ENCODE results near the gene NCF4.

NCF4 gene

GRCh38 chr22:36835903-36836302 is 24.9 kb upstream of the NCF4 start:
- Histone ChIP-seq H3K4me3 (ENCODE audit: low read depth in 1 of 5, low read length in 5 of 5) (no peak overlapping the region), H3K9ac (ENCODE audit: low read length in 5 of 5) (no peak overlapping the region), H3K27ac (ENCODE audit: low read depth, low read length) (no peak overlapping the region)

GRCh38 chr22:36838119-36839030 is 22.4 kb upstream of the NCF4 start:
- Histone ChIP-seq H3K9me3 (ENCODE audit: control insufficient read depth in 5 of 5, low read length in 5 of 5) (peaks cover 0 to 1% (median 0%) of the 10 kb centered on the region in 5 donors), H3K4me3 (ENCODE audit: low read depth in 1 of 5, low read length in 5 of 5) (no peak overlapping the region), H3K4me1 (ENCODE audit: control insufficient read depth in 5 of 5, insufficient read depth in 5 of 5, low read length in 5 of 5) (peaks cover 0 to 2% (median 0%) of the 10 kb centered on the region in 5 donors), H3K27me3 (ENCODE audit: control insufficient read depth in 5 of 5, insufficient read depth in 4 of 5, low read length in 5 of 5) (peaks cover 5 to 12% (median 10%) of the 10 kb centered on the region in 5 donors), H3K27ac (ENCODE audit: low read depth, low read length) (no peak overlapping the region), H3K9ac (ENCODE audit: low read length in 5 of 5) (no peak overlapping the region), H3K36me3 (ENCODE audit: control insufficient read depth in 5 of 5, insufficient read depth in 5 of 5, low read length in 5 of 5) (no peaks in the 10 kb centered on the region)

More at GRCh38 chr22:36835903-36836302, 24.9 kb upstream of the NCF4 start:
- Histone ChIP-seq H3K4me1 (ENCODE audit: control insufficient read depth in 5 of 5, insufficient read depth in 5 of 5, low read length in 5 of 5) (peaks cover 0 to 2% (median 0%) of the 10 kb centered on the region in 5 donors), H3K27me3 (ENCODE audit: control insufficient read depth in 5 of 5, insufficient read depth in 4 of 5, low read length in 5 of 5) (peaks cover 5 to 14% (median 10%) of the 10 kb centered on the region in 5 donors), H3K9me3 (ENCODE audit: control insufficient read depth in 5 of 5, low read length in 5 of 5) (peaks cover 0 to 4% (median 0%) of the 10 kb centered on the region in 5 donors), H3K36me3 (ENCODE audit: control insufficient read depth in 5 of 5, insufficient read depth in 5 of 5, low read length in 5 of 5) (no peaks in the 10 kb centered on the region)

GRCh38 chr22:36839356-36840073 is 21.3 kb upstream of the NCF4 start:
- no peak overlapping the region for H3K4me3 ChIP-seq (ENCODE audit: low read depth in 1 of 5, low read length in 5 of 5)
- no peak overlapping the region for H3K27ac ChIP-seq (ENCODE audit: low read depth, low read length)
- no peaks in the 10 kb centered on the region for H3K36me3 ChIP-seq (ENCODE audit: control insufficient read depth in 5 of 5, insufficient read depth in 5 of 5, low read length in 5 of 5)
- peaks cover 0 to 2% (median 0%) of the 10 kb centered on the region in 5 donors for H3K4me1 ChIP-seq (ENCODE audit: control insufficient read depth in 5 of 5, insufficient read depth in 5 of 5, low read length in 5 of 5)
- H3K9me3 ChIP-seq (ENCODE audit: control insufficient read depth in 5 of 5, low read length in 5 of 5), result no peaks in the 10 kb centered on the region
- peaks cover 5 to 15% (median 12%) of the 10 kb centered on the region in 5 donors for H3K27me3 ChIP-seq (ENCODE audit: control insufficient read depth in 5 of 5, insufficient read depth in 4 of 5, low read length in 5 of 5)
- H3K9ac ChIP-seq (ENCODE audit: low read length in 5 of 5), result no peak overlapping the region

GRCh38 chr22:36840106-36840505 is 20.7 kb upstream of the NCF4 start:
- Histone ChIP-seq H3K36me3 (ENCODE audit: control insufficient read depth in 5 of 5, insufficient read depth in 5 of 5, low read length in 5 of 5) (no peaks in the 10 kb centered on the region), H3K4me1 (ENCODE audit: control insufficient read depth in 5 of 5, insufficient read depth in 5 of 5, low read length in 5 of 5) (no peaks in the 10 kb centered on the region), H3K9me3 (ENCODE audit: control insufficient read depth in 5 of 5, low read length in 5 of 5) (no peaks in the 10 kb centered on the region), H3K27me3 (ENCODE audit: control insufficient read depth in 5 of 5, insufficient read depth in 4 of 5, low read length in 5 of 5) (peaks cover 5 to 19% (median 12%) of the 10 kb centered on the region in 5 donors), H3K27ac (ENCODE audit: low read depth, low read length) (no peak overlapping the region), H3K4me3 (ENCODE audit: low read depth in 1 of 5, low read length in 5 of 5) (no peak overlapping the region), H3K9ac (ENCODE audit: low read length in 5 of 5) (no peak overlapping the region)

GRCh38 chr22:36846271-36846670 is 14.5 kb upstream of the NCF4 start:
- Histone ChIP-seq H3K27ac (ENCODE audit: low read depth, low read length) (no peak overlapping the region), H3K27me3 (ENCODE audit: control insufficient read depth in 5 of 5, insufficient read depth in 4 of 5, low read length in 5 of 5) (peaks cover 23 to 52% (median 26%) of the 10 kb centered on the region in 5 donors), H3K4me1 (ENCODE audit: control insufficient read depth in 5 of 5, insufficient read depth in 5 of 5, low read length in 5 of 5) (no peaks in the 10 kb centered on the region), H3K36me3 (ENCODE audit: control insufficient read depth in 5 of 5, insufficient read depth in 5 of 5, low read length in 5 of 5) (no peaks in the 10 kb centered on the region), H3K9ac (ENCODE audit: low read length in 5 of 5) (no peak overlapping the region), H3K9me3 (ENCODE audit: control insufficient read depth in 5 of 5, low read length in 5 of 5) (no peaks in the 10 kb centered on the region), H3K4me3 (ENCODE audit: low read depth in 1 of 5, low read length in 5 of 5) (no peak overlapping the region)

GRCh38 chr22:36846949-36847348 is 13.9 kb upstream of the NCF4 start:
- Histone ChIP-seq H3K4me3 (ENCODE audit: low read depth in 1 of 5, low read length in 5 of 5) (no peak overlapping the region), H3K27me3 (ENCODE audit: control insufficient read depth in 5 of 5, insufficient read depth in 4 of 5, low read length in 5 of 5) (peaks cover 23 to 52% (median 26%) of the 10 kb centered on the region in 5 donors), H3K4me1 (ENCODE audit: control insufficient read depth in 5 of 5, insufficient read depth in 5 of 5, low read length in 5 of 5) (no peaks in the 10 kb centered on the region), H3K9me3 (ENCODE audit: control insufficient read depth in 5 of 5, low read length in 5 of 5) (no peaks in the 10 kb centered on the region), H3K36me3 (ENCODE audit: control insufficient read depth in 5 of 5, insufficient read depth in 5 of 5, low read length in 5 of 5) (no peaks in the 10 kb centered on the region), H3K9ac (ENCODE audit: low read length in 5 of 5) (no peak overlapping the region), H3K27ac (ENCODE audit: low read depth, low read length) (no peak overlapping the region)

- no peaks in the 10 kb centered on the region for H3K36me3 ChIP-seq (ENCODE audit: control insufficient read depth in 5 of 5, insufficient read depth in 5 of 5, low read length in 5 of 5)
- H3K4me1 ChIP-seq (ENCODE audit: control insufficient read depth in 5 of 5, insufficient read depth in 5 of 5, low read length in 5 of 5), result peaks cover 0 to 10% (median 8%) of the 10 kb centered on the region in 5 donors
- H3K9me3 ChIP-seq (ENCODE audit: control insufficient read depth in 5 of 5, low read length in 5 of 5), result no peaks in the 10 kb centered on the region
- no peak overlapping the region for H3K4me3 ChIP-seq (ENCODE audit: low read depth in 1 of 5, low read length in 5 of 5)
- H3K27ac ChIP-seq (ENCODE audit: low read depth, low read length), result no peak overlapping the region
- no peak overlapping the region for H3K9ac ChIP-seq (ENCODE audit: low read length in 5 of 5)
- H3K27me3 ChIP-seq (ENCODE audit: control insufficient read depth in 5 of 5, insufficient read depth in 4 of 5, low read length in 5 of 5), result peaks cover 23 to 40% (median 26%) of the 10 kb centered on the region in 5 donors
Measured at GRCh38 chr22:36850056-36850455, 10.8 kb upstream of the NCF4 start.

GRCh38 chr22:36850682-36851081 is 10.1 kb upstream of the NCF4 start:
- Histone ChIP-seq H3K36me3 (ENCODE audit: control insufficient read depth in 5 of 5, insufficient read depth in 5 of 5, low read length in 5 of 5) (no peaks in the 10 kb centered on the region), H3K4me3 (ENCODE audit: low read depth in 1 of 5, low read length in 5 of 5) (no peak overlapping the region), H3K9ac (ENCODE audit: low read length in 5 of 5) (no peak overlapping the region), H3K27ac (ENCODE audit: low read depth, low read length) (no peak overlapping the region), H3K4me1 (ENCODE audit: control insufficient read depth in 5 of 5, insufficient read depth in 5 of 5, low read length in 5 of 5) (peaks cover 0 to 11% (median 10%) of the 10 kb centered on the region in 5 donors), H3K9me3 (ENCODE audit: control insufficient read depth in 5 of 5, low read length in 5 of 5) (no peaks in the 10 kb centered on the region), H3K27me3 (ENCODE audit: control insufficient read depth in 5 of 5, insufficient read depth in 4 of 5, low read length in 5 of 5) (peaks cover 23 to 39% (median 26%) of the 10 kb centered on the region in 5 donors)

- no peaks in the 10 kb centered on the region for H3K36me3 ChIP-seq (ENCODE audit: control insufficient read depth in 5 of 5, insufficient read depth in 5 of 5, low read length in 5 of 5)
- H3K27me3 ChIP-seq (ENCODE audit: control insufficient read depth in 5 of 5, insufficient read depth in 4 of 5, low read length in 5 of 5), result peaks cover 15 to 32% (median 28%) of the 10 kb centered on the region in 5 donors
- peaks cover 4 to 22% (median 19%) of the 10 kb centered on the region in 5 donors for H3K4me1 ChIP-seq (ENCODE audit: control insufficient read depth in 5 of 5, insufficient read depth in 5 of 5, low read length in 5 of 5)
- no peaks in the 10 kb centered on the region for H3K9me3 ChIP-seq (ENCODE audit: control insufficient read depth in 5 of 5, low read length in 5 of 5)
- H3K4me3 ChIP-seq (ENCODE audit: low read depth in 1 of 5, low read length in 5 of 5), result no peak overlapping the region
- H3K9ac ChIP-seq (ENCODE audit: low read length in 5 of 5), result no peak overlapping the region
- no peak overlapping the region for H3K27ac ChIP-seq (ENCODE audit: low read depth, low read length)
Measured at GRCh38 chr22:36852056-36852973, 8.5 kb upstream of the NCF4 start.

Measured in subcutaneous abdominal adipose tissue (tissue), 5 donors.